GM12878 (cell line): ENCODE results near the gene CORO1C. TPM values are rescaled to one million over a fixed set of nuclear protein-coding genes. Genes with fewer than 3 reads are reported as not detected.
A peak's percentile ranks its signal among the peaks of the same experiment; 100 is the strongest.

ENCODE experiments used
- ATAC-seq: fragments of 200-7000 bp; cut with Tn5 transposase; 3 replicates; pipeline ENCODE4 v1.9.1; 2020; ENCODE audit warnings: mild to moderate bottlenecking, moderate library complexity
- BruUV-seq: library from RNA; stranded (reverse); fragments of 400-500 nt; replicated peaks from 2 replicates; lab custom pipeline; 2021; lab: Mats Ljungman, UMichigan
- CTCF ChIA-PET: fragments of 300-600 bp; sonication (Branson Sonifier 250); formaldehyde crosslinking; extraction: SDS; loops from one replicate; lab custom pipeline; 2021; ENCODE audit warnings: inconsistent platforms; lab: Yijun Ruan, JAX
- POLR2A ChIA-PET: fragments of 350-600 bp; formaldehyde crosslinking; extraction: SDS; loops from one replicate; lab custom pipeline; 2021; ENCODE audit warnings: inconsistent platforms; lab: Charles Lee
- RAD21 ChIA-PET: fragments of 300-600 bp; sonication (Branson Sonifier 250); formaldehyde crosslinking; loops from one replicate; lab custom pipeline; 2023; ENCODE audit warnings: antibody characterized with exemption; ENCODE audit not compliant: unreplicated experiment; lab: Charles Lee
- SMC1A ChIA-PET: fragments of 300-600 bp; sonication (Branson Sonifier 250); formaldehyde crosslinking; loops from one replicate; lab custom pipeline; 2023; ENCODE audit not compliant: unreplicated experiment, uncharacterized antibody; lab: Charles Lee
- DNase-seq: peaks from one replicate; pipeline ENCODE4 v3.0.0-alpha.2; 2011; ENCODE audit warnings: low read depth, low spot score
- FAIRE-seq: peaks from 3 replicates; lab custom pipeline; 2011; peaks lifted over from hg19 to GRCh38; lab: Jason Lieb, UNC
- H2AFZ ChIP-seq: 2 replicates; pipeline ENCODE4 v1.6.0; 2011; ENCODE audit warnings: low read depth, low read length, control low read depth; ENCODE audit not compliant: control insufficient read depth
- H3K27ac ChIP-seq: 2 replicates; pipeline ENCODE4 v1.5.1; 2011; ENCODE audit warnings: control low read depth; ENCODE audit not compliant: control insufficient read depth, insufficient read depth
- H3K27me3 ChIP-seq, 2 experiments: replicated peaks in 1 of 2; 2 replicates each; pipeline versions ENCODE4 v1.6.0 to v1.6.1; 2011; ENCODE audit warnings: low read length in 1 of 2; ENCODE audit not compliant: control insufficient read depth in 2 of 2, insufficient read depth in 2 of 2
- H3K36me3 ChIP-seq, 2 experiments: 2 replicates each; pipeline ENCODE4 v1.5.1; 2011; ENCODE audit warnings: low read length in 1 of 2; ENCODE audit not compliant: control insufficient read depth in 2 of 2, insufficient read depth in 2 of 2
- H3K4me1 ChIP-seq: 2 replicates; pipeline ENCODE4 v1.6.1; 2011; ENCODE audit warnings: mild to moderate bottlenecking, low read length, moderate library complexity, mixed read lengths; ENCODE audit not compliant: control insufficient read depth, insufficient read depth
- H3K4me2 ChIP-seq: 2 replicates; pipeline ENCODE4 v1.6.0; 2011; ENCODE audit warnings: control low read depth; ENCODE audit not compliant: control insufficient read depth, insufficient read depth
- H3K4me3 ChIP-seq: fragments of 200-600 bp; sonication (generic); 2 replicates; pipeline ENCODE4 v1.5.1; 2016
- H3K79me2 ChIP-seq: 2 replicates; pipeline ENCODE4 v1.6.0; 2011; ENCODE audit warnings: low read length; ENCODE audit not compliant: control insufficient read depth, insufficient read depth
- H3K9ac ChIP-seq: 2 replicates; pipeline ENCODE4 v1.8.0; 2011; ENCODE audit warnings: low read length, control low read depth, mixed read lengths; ENCODE audit not compliant: control insufficient read depth, insufficient read depth
- H3K9me3 ChIP-seq: replicated peaks from 3 replicates; pipeline ENCODE4 v1.5.1; 2011; ENCODE audit warnings: mild to moderate bottlenecking, low read length; ENCODE audit not compliant: control insufficient read depth, insufficient read depth
- H4K20me1 ChIP-seq: 2 replicates; pipeline ENCODE4 v1.6.0; 2011; ENCODE audit not compliant: control insufficient read depth, insufficient read depth
- CHD1 ChIP-seq: IDR thresholded peaks from 2 replicates; pipeline ENCODE4 v1.6.1; 2012; ENCODE audit warnings: low read depth, low read length, improper control_type of control experiment
- CREM ChIP-seq: IDR thresholded peaks from 2 replicates; pipeline ENCODE4 v1.6.1; 2014; ENCODE audit warnings: antibody characterized with exemption, low read depth
- CTCF ChIP-seq, 3 experiments: IDR thresholded peaks in 2 of 3; conservative IDR thresholded peaks in 1 of 3; 2 replicates each; pipeline ENCODE4 v1.5.1; 2011; ENCODE audit warnings: low read depth in 3 of 3, low read length in 3 of 3, mild to moderate bottlenecking in 3 of 3, control low read depth in 2 of 3, moderate library complexity in 2 of 3, inconsistent platforms in 1 of 3, mixed read lengths in 1 of 3; ENCODE audit not compliant: control insufficient read depth in 2 of 3, insufficient read depth in 1 of 3; ENCODE audit errors: extremely low read depth in 1 of 3
- MLLT1 ChIP-seq: fragments of 450-650 bp; IDR thresholded peaks from 2 replicates; pipeline ENCODE4 v1.6.1; 2016; ENCODE audit warnings: mild to moderate bottlenecking
- MYB ChIP-seq: fragments of 150-350 bp; IDR thresholded peaks from 2 replicates; pipeline ENCODE4 v1.6.1; 2014; ENCODE audit warnings: mild to moderate bottlenecking, low read depth, low read length, borderline replicate concordance
- NR2C1 ChIP-seq: fragments of 450-650 bp; IDR thresholded peaks from 2 replicates; pipeline ENCODE4 v1.6.1; 2017; ENCODE audit warnings: antibody characterized with exemption, mild to moderate bottlenecking, moderate library complexity
- POLR2AphosphoS5 ChIP-seq: IDR thresholded peaks from 2 replicates; pipeline ENCODE4 v1.6.1; 2011; ENCODE audit warnings: mild to moderate bottlenecking, low read length, inconsistent platforms
- RELA ChIP-seq: fragments of 450-650 bp; IDR thresholded peaks from 2 replicates; pipeline ENCODE4 v1.8.0; 2014; ENCODE audit warnings: borderline replicate concordance; ENCODE audit not compliant: partially characterized antibody
- SMARCA5 ChIP-seq: fragments of 450-650 bp; IDR thresholded peaks from 2 replicates; pipeline ENCODE4 v1.6.1; 2017; ENCODE audit warnings: mild to moderate bottlenecking
- SPI1 ChIP-seq: IDR thresholded peaks from 2 replicates; pipeline ENCODE4 v1.6.1; 2011; ENCODE audit warnings: low read depth, mild to moderate bottlenecking, low read length, moderate library complexity, borderline replicate concordance; ENCODE audit not compliant: insufficient read depth
- TAF1 ChIP-seq: IDR thresholded peaks from 2 replicates; pipeline ENCODE4 v1.6.1; 2011; ENCODE audit warnings: mild to moderate bottlenecking, low read depth, low read length, borderline replicate concordance
- YY1 ChIP-seq: IDR thresholded peaks from 2 replicates; pipeline ENCODE4 v1.6.1; 2011; ENCODE audit warnings: low read depth, mild to moderate bottlenecking, low read length
- ZNF207 ChIP-seq: fragments of 450-650 bp; IDR thresholded peaks from 2 replicates; pipeline ENCODE4 v1.6.1; 2014; ENCODE audit warnings: antibody characterized with exemption, mild to moderate bottlenecking, borderline replicate concordance
- ZNF217 ChIP-seq: fragments of 450-650 bp; IDR thresholded peaks from 2 replicates; pipeline ENCODE4 v1.6.1; 2017; ENCODE audit warnings: antibody characterized with exemption, mild to moderate bottlenecking
- ZNF24 ChIP-seq: fragments of 450-650 bp; IDR thresholded peaks from 2 replicates; pipeline ENCODE4 v1.6.1; 2017; ENCODE audit warnings: antibody characterized with exemption, mild to moderate bottlenecking
- ZNF274 ChIP-seq: IDR thresholded peaks from one replicate; pipeline ENCODE4 v1.8.0; 2011; ENCODE audit not compliant: insufficient read length, insufficient read depth
- ZNF622 ChIP-seq: fragments of 450-650 bp; IDR thresholded peaks from 2 replicates; pipeline ENCODE4 v1.6.1; 2017; ENCODE audit warnings: mild to moderate bottlenecking, inconsistent platforms
- WGBS: methylation state at CpG from one replicate; pipeline ENCODE4 v1.1.6; 2016; ENCODE audit warnings: low lambda C conversion rate; ENCODE audit not compliant: insufficient replicate concordance, insufficient coverage; ENCODE audit errors: missing lambda C conversion rate; 5-methylcytosine and 5-hydroxymethylcytosine counted together
- in situ Hi-C: fragments of 300-500 bp; cut with MboI; formaldehyde crosslinking; loops from 9 replicates; pipeline ENCODE4 v1.14.3; 2018; ENCODE audit warnings: mixed read lengths
- intact Hi-C: fragments of 100-400 bp; cut with micrococcal nuclease; formaldehyde crosslinking; loops from one replicate; pipeline ENCODE4 v1.14.2; 2022; ENCODE audit not compliant: unreplicated experiment
- polyA plus RNA-seq, 11 experiments: library from polyadenylated mRNA; depleted of rRNA in 4 of 11; unstranded in 6 of 11; stranded (reverse) in 5 of 11; fragments of >200 nt; fragmentation: Nextera tagmentation in 4 of 11; fragmentation: Illumina TruSeq in 1 of 11; extraction: Ambion mirVana in 4 of 11; extraction: Trizol in 1 of 11; gene quantifications; 1 replicate in 1 of 11; 2 replicates in 10 of 11; pipeline versions ENCODE4 v1.2.1 to v1.2.3, GENCODE V29; 2011 to 2016; ENCODE audit warnings: inconsistent platforms in 2 of 11, missing spikeins in 2 of 11, low read depth in 1 of 11
- total RNA-seq, 4 experiments: library from RNA; depleted of rRNA in 3 of 4; stranded (reverse); fragments of >200 nt in 3 of 4; fragmentation: Illumina TruSeq in 1 of 4; extraction: Trizol in 1 of 4; gene quantifications; 2 replicates each; pipeline versions ENCODE4 v1.2.1 to v1.2.3, GENCODE V29; 2013 to 2021

CORO1C gene
- total and polyA plus RNA-seq, 10 of the 15 experiments (the other 5 are each of a cell fraction or from before 2014, with no cell fraction given): 52.7 to 254 (median 171) TPM

GRCh38 chr12:108757856-108758255, 26.5 kb upstream of the CORO1C start:
- Histone ChIP-seq H3K4me3 (no peak overlapping the region), H3K4me2 (no peak overlapping the region)
- SMC1A ChIA-PET: interaction anchor here (0.7 kb wide), 1 partner anchor 47 kb away, joined by 3 read pairs; no protein-coding TSS in a partner anchor
- TF ChIP-seq POLR2AphosphoS5 (no peak), CREM (no peak), NR2C1 (no peak), SPI1 (0 out of 2 replicates have a peak, but pooled peaks have one; percentile 14), SMARCA5 (no peak), ZNF24 (no peak), RELA (no peak), ZNF207 (no peak), YY1 (no peak)
- TF ChIP-seq, all 136 proteins: peak for 1
- Histone ChIP-seq H3K27me3 (no peaks in the 10 kb centered on the region), H4K20me1 (no peaks in the 10 kb centered on the region), H3K9ac (no peak overlapping the region), H3K9me3 (no peaks in the 10 kb centered on the region), H2AFZ (no peak overlapping the region), H3K4me1 (no peaks in the 10 kb centered on the region), H3K36me3 (no peaks in the 10 kb centered on the region), H3K79me2 (no peaks in the 10 kb centered on the region), H3K27ac (no peak overlapping the region)
- BruUV-seq: no TSS peak
- intact Hi-C loops (no loop called here), in situ Hi-C loops (no loop called here)
- ChIA-PET CTCF (interaction anchor here (1.3 to 1.4 kb wide), 3 partner anchors 26 to 193 kb away, joined by 3 read pairs; no protein-coding TSS in a partner anchor), RAD21 (no interaction called here), POLR2A (no interaction called here)
- 69% methylated on average over 2 of the region's 2 CpGs for WGBS
- ATAC-seq (no peak), FAIRE-seq (no peak), DNase-seq (no peak)

GRCh38 chr12:108756421-108756820, 25.1 kb upstream of the CORO1C start:
- Histone ChIP-seq H3K27me3 (no peaks in the 10 kb centered on the region), H3K4me3 (no peak overlapping the region), H3K27ac (no peak overlapping the region), H3K9ac (no peak overlapping the region), H3K4me2 (no peak overlapping the region), H3K36me3 (no peaks in the 10 kb centered on the region), H3K79me2 (no peaks in the 10 kb centered on the region), H3K4me1 (no peaks in the 10 kb centered on the region), H2AFZ (no peak overlapping the region), H3K9me3 (no peaks in the 10 kb centered on the region), H4K20me1 (no peaks in the 10 kb centered on the region)
- intact Hi-C loops (no loop called here), in situ Hi-C loops (no loop called here)
- ATAC-seq: no peak
- ChIA-PET POLR2A (no interaction called here), SMC1A (interaction anchor here (1.1 kb wide), 1 partner anchor 13 kb away, joined by 3 read pairs; no protein-coding TSS in a partner anchor), CTCF (interaction anchor here (1.0 to 1.3 kb wide), 3 partner anchors 9 to 90 kb away, joined by 3 read pairs; no protein-coding TSS in a partner anchor), RAD21 (no interaction called here)
- FAIRE-seq: no peak
- BruUV-seq: no TSS peak
- no peak for DNase-seq
- WGBS: 77% methylated on average over 6 of the region's 6 CpGs
- no peak for TF ChIP-seq TAF1
- TF ChIP-seq ZNF217: no peak
- no peak for TF ChIP-seq ZNF274
- TF ChIP-seq MLLT1: no peak
- no peak for TF ChIP-seq CHD1
- no peak for TF ChIP-seq CTCF (IDR thresholded peaks at IDR 0.05 in 2 of 3, conservative IDR thresholded peaks at IDR 0.05 in 1 of 3; ENCODE audit: control insufficient read depth in 2 of 3, extremely low read depth in 1 of 3, insufficient read depth in 1 of 3, low read depth in 3 of 3, low read length in 3 of 3)
- no peak for TF ChIP-seq MYB
- no peak for TF ChIP-seq ZNF622
- TF ChIP-seq ZNF24: no peak
